ENCODE results near the gene ESR2.

GRCh38 chr14:64174922-64175782, 119.0 kb downstream of the ESR2 start:
- TF ChIP-seq CTCF (IDR thresholded peaks at IDR 0.05) (no peak), POLR2A (IDR thresholded peaks at IDR 0.05) (no peak), POLR2AphosphoS5 (IDR thresholded peaks at IDR 0.05) (no peak)

All from transverse colon (tissue), 4 donors.